Keratinocyte (primary cell): Measurements from ENCODE around the gene CENPP. TPM values are rescaled to one million over a fixed set of nuclear protein-coding genes. Genes with fewer than 3 reads are reported as not detected.

Experiments used
- DNase-seq: peaks from one replicate; pipeline ENCODE4 v3.0.0-alpha.2; 2011; ENCODE audit warnings: low read depth, missing footprints, low spot score
- FAIRE-seq: peaks from 2 replicates; lab custom pipeline; 2011; peaks lifted over from hg19 to GRCh38; lab: Jason Lieb, UNC
- H2AFZ ChIP-seq: 2 replicates; pipeline ENCODE4 v1.6.0; 2012; ENCODE audit warnings: low read length, control low read depth, inconsistent platforms; ENCODE audit not compliant: control insufficient read depth
- H3K27ac ChIP-seq: 2 replicates; pipeline ENCODE4 v1.5.1; 2011; ENCODE audit warnings: low read length; ENCODE audit not compliant: control insufficient read depth, insufficient read depth
- H3K27me3 ChIP-seq: 3 replicates; pipeline ENCODE4 v1.6.0; 2011; ENCODE audit warnings: low read length; ENCODE audit not compliant: control insufficient read depth, insufficient read depth; ENCODE audit errors: extremely low read depth
- H3K36me3 ChIP-seq, 2 experiments: 2 replicates in 1 of 2; 3 replicates in 1 of 2; pipeline ENCODE4 v1.5.1; 2011; ENCODE audit warnings: low read length in 2 of 2, mild to moderate bottlenecking in 1 of 2; ENCODE audit not compliant: control insufficient read depth in 2 of 2, insufficient read depth in 2 of 2; ENCODE audit errors: extremely low read depth in 1 of 2
- H3K4me1 ChIP-seq: 3 replicates; pipeline ENCODE4 v1.5.1; 2011; ENCODE audit warnings: low read length; ENCODE audit not compliant: control insufficient read depth, insufficient read depth; ENCODE audit errors: extremely low read depth
- H3K4me2 ChIP-seq: 3 replicates; pipeline ENCODE4 v1.6.0; 2011; ENCODE audit warnings: low read depth, low read length; ENCODE audit not compliant: control insufficient read depth, insufficient read depth; ENCODE audit errors: extremely low read depth
- H3K4me3 ChIP-seq, 3 experiments: fragments of 200-600 bp in 1 of 3; sonication (generic) in 1 of 3; 2 replicates in 2 of 3; 3 replicates in 1 of 3; pipeline ENCODE4 v1.5.1; 2011 to 2016; ENCODE audit warnings: low read length in 3 of 3, mild to moderate bottlenecking in 3 of 3, control low read depth in 2 of 3, inconsistent platforms in 1 of 3, low read depth in 1 of 3, mixed read lengths in 1 of 3, mixed run types in 1 of 3, moderate library complexity in 1 of 3; ENCODE audit not compliant: control insufficient read depth in 2 of 3, insufficient read depth in 2 of 3; ENCODE audit errors: extremely low read depth in 1 of 3
- H3K79me2 ChIP-seq: 2 replicates; pipeline ENCODE4 v1.6.0; 2012; ENCODE audit warnings: low read length; ENCODE audit not compliant: control insufficient read depth, insufficient read depth
- H3K9ac ChIP-seq: 3 replicates; pipeline ENCODE4 v1.6.0; 2011; ENCODE audit warnings: low read length; ENCODE audit not compliant: control insufficient read depth, insufficient read depth; ENCODE audit errors: extremely low read depth
- H3K9me1 ChIP-seq: 3 replicates; pipeline ENCODE4 v1.6.0; 2011; ENCODE audit warnings: low read length; ENCODE audit not compliant: control insufficient read depth, insufficient read depth; ENCODE audit errors: extremely low read depth
- H3K9me3 ChIP-seq: 2 replicates; pipeline ENCODE4 v1.5.1; 2012; ENCODE audit warnings: low read depth, low read length; ENCODE audit not compliant: control insufficient read depth
- H4K20me1 ChIP-seq: 3 replicates; pipeline ENCODE4 v1.6.0; 2011; ENCODE audit warnings: low read length; ENCODE audit not compliant: control insufficient read depth, insufficient read depth; ENCODE audit errors: extremely low read depth
- CTCF ChIP-seq, 3 experiments: IDR thresholded peaks in 1 of 3; conservative IDR thresholded peaks in 1 of 3; optimal IDR thresholded peaks in 1 of 3; 2 replicates in 2 of 3; 3 replicates in 1 of 3; pipeline versions ENCODE3 to v1.5.1; 2011; ENCODE audit warnings: low read length in 3 of 3, mild to moderate bottlenecking in 3 of 3, moderate library complexity in 2 of 3, control low read depth in 1 of 3, inconsistent platforms in 1 of 3; ENCODE audit not compliant: insufficient read depth in 2 of 3; ENCODE audit errors: extremely low read depth in 1 of 3
- EZH2 ChIP-seq: IDR thresholded peaks from one replicate; pipeline ENCODE4 v1.6.1; 2012; ENCODE audit warnings: inconsistent platforms, mild to moderate bottlenecking, low read length, moderate library complexity
- dilution Hi-C: fragments of 300-500 bp; cut with MboI; formaldehyde crosslinking; loops from one replicate; pipeline ENCODE4 v1.7.0; 2020; ENCODE audit warnings: low sequenced_read_pairs; ENCODE audit not compliant: extremely low pct_ligation_motif_present
- polyA plus RNA-seq, 5 experiments: library from polyadenylated mRNA; depleted of rRNA in 3 of 5; stranded (reverse) in 3 of 5; stranded (forward) in 1 of 5; unstranded in 1 of 5; fragments of >200 nt; gene quantifications; 1 replicate in 1 of 5; 2 replicates in 3 of 5; 3 replicates in 1 of 5; pipeline versions ENCODE4 v1.2.1 to v1.2.3, GENCODE V29; 2011 to 2012; ENCODE audit warnings: missing spikeins in 2 of 5, low read depth in 1 of 5, low replicate concordance in 1 of 5

The CENPP gene
- polyA plus RNA-seq, 1 donor (not counting 4 experiments of a cell fraction or from before 2014, with no cell fraction given): 6.7 TPM

GRCh38 chr9:92512622-92513021 is 186.9 kb downstream of the CENPP start:
- H3K9me1 ChIP-seq: no peaks in the 10 kb centered on the region
- no peaks in the 10 kb centered on the region for H3K36me3 ChIP-seq
- no peak overlapping the region for H2AFZ ChIP-seq
- H3K79me2 ChIP-seq: no peaks in the 10 kb centered on the region
- H4K20me1 ChIP-seq: no peaks in the 10 kb centered on the region
- no peak overlapping the region for H3K4me3 ChIP-seq
- no peak for TF ChIP-seq CTCF (optimal IDR thresholded peaks at IDR 0.05 in 1 of 3, IDR thresholded peaks at IDR 0.05 in 1 of 3, conservative IDR thresholded peaks at IDR 0.05 in 1 of 3; ENCODE audit: extremely low read depth in 1 of 3, insufficient read depth in 2 of 3, low read length in 3 of 3)
- TF ChIP-seq EZH2: no peak
- H3K9ac ChIP-seq: no peak overlapping the region
- FAIRE-seq: no peak
- H3K4me1 ChIP-seq: peaks cover 9% of the 10 kb centered on the region
- dilution Hi-C loops: no loop called here
- H3K27me3 ChIP-seq: no peaks in the 10 kb centered on the region
- H3K9me3 ChIP-seq: no peaks in the 10 kb centered on the region
- H3K4me2 ChIP-seq: no peak overlapping the region
- no peak for DNase-seq
- no peak overlapping the region for H3K27ac ChIP-seq

- no peak overlapping the region for H3K9ac ChIP-seq
- no peaks in the 10 kb centered on the region for H3K27me3 ChIP-seq
- no peaks in the 10 kb centered on the region for H4K20me1 ChIP-seq
- no peak for DNase-seq
- H2AFZ ChIP-seq: no peak overlapping the region
- no peak overlapping the region for H3K4me2 ChIP-seq
- H3K9me1 ChIP-seq: no peaks in the 10 kb centered on the region
- no peak overlapping the region for H3K27ac ChIP-seq
- no peaks in the 10 kb centered on the region for H3K79me2 ChIP-seq
- no peak overlapping the region for H3K4me3 ChIP-seq
- peaks cover 8% of the 10 kb centered on the region for H3K4me1 ChIP-seq
- TF ChIP-seq CTCF (optimal IDR thresholded peaks at IDR 0.05 in 1 of 3, IDR thresholded peaks at IDR 0.05 in 1 of 3, conservative IDR thresholded peaks at IDR 0.05 in 1 of 3; ENCODE audit: extremely low read depth in 1 of 3, insufficient read depth in 2 of 3, low read length in 3 of 3) (no peak), EZH2 (no peak)
- dilution Hi-C loops: no loop called here
- H3K9me3 ChIP-seq: no peaks in the 10 kb centered on the region
- no peaks in the 10 kb centered on the region for H3K36me3 ChIP-seq
- FAIRE-seq: no peak
These were observed 187.6 kb downstream of the CENPP start for GRCh38 chr9:92513349-92513748.
